HEK293T (cell line): ENCODE results near the gene LZTR1.

Experiments
- ARNT ChIP-seq: fragments of 450-650 bp; IDR thresholded peaks from 2 replicates; pipeline ENCODE4 v1.6.1; 2017; ENCODE audit warnings: mild to moderate bottlenecking
- BHLHE40 ChIP-seq: fragments of 450-650 bp; IDR thresholded peaks from 2 replicates; pipeline ENCODE4 v1.6.1; 2016; ENCODE audit warnings: mild to moderate bottlenecking, moderate library complexity, borderline replicate concordance
- ELF4 ChIP-seq: fragments of 450-650 bp; IDR thresholded peaks from 2 replicates; pipeline ENCODE4 v1.6.1; 2017; ENCODE audit warnings: antibody characterized with exemption
- FOXK2 ChIP-seq: fragments of 450-650 bp; IDR thresholded peaks from 2 replicates; pipeline ENCODE4 v1.6.1; 2016; ENCODE audit warnings: mild to moderate bottlenecking
- FOXM1 ChIP-seq: fragments of 450-650 bp; IDR thresholded peaks from 2 replicates; pipeline ENCODE4 v1.6.1; 2017; ENCODE audit warnings: mild to moderate bottlenecking, borderline replicate concordance
- HDGF ChIP-seq: fragments of 450-650 bp; IDR thresholded peaks from 2 replicates; pipeline ENCODE4 v1.6.1; 2017; ENCODE audit warnings: antibody characterized with exemption, borderline replicate concordance
- LEF1 ChIP-seq: fragments of 450-650 bp; IDR thresholded peaks from 2 replicates; pipeline ENCODE4 v1.6.1; 2017; ENCODE audit warnings: mild to moderate bottlenecking, borderline replicate concordance
- SP1 ChIP-seq: fragments of 450-650 bp; IDR thresholded peaks from 2 replicates; pipeline ENCODE4 v1.6.1; 2017
- SUZ12 ChIP-seq: fragments of 450-650 bp; IDR thresholded peaks from 2 replicates; pipeline ENCODE4 v1.6.1; 2016; ENCODE audit warnings: mild to moderate bottlenecking
- TARDBP ChIP-seq: fragments of 450-650 bp; IDR thresholded peaks from 2 replicates; pipeline ENCODE4 v1.6.1; 2016
- TF ChIP-seq, protein P1 (sequence below): fragments of 450-650 bp; IDR thresholded peaks from 2 replicates; pipeline ENCODE4 v1.6.1; 2016

GRCh38 chr22:21033895-21034294 lies 51.8 kb downstream of the LZTR1 start:
- no peak for TF ChIP-seq SUZ12
- TF ChIP-seq FOXK2: no peak
- TF ChIP-seq ARNT: no peak
- no peak for TF ChIP-seq SP1
- TF ChIP-seq BHLHE40: no peak
- TF ChIP-seq TARDBP: no peak
- TF ChIP-seq, protein P1, sequence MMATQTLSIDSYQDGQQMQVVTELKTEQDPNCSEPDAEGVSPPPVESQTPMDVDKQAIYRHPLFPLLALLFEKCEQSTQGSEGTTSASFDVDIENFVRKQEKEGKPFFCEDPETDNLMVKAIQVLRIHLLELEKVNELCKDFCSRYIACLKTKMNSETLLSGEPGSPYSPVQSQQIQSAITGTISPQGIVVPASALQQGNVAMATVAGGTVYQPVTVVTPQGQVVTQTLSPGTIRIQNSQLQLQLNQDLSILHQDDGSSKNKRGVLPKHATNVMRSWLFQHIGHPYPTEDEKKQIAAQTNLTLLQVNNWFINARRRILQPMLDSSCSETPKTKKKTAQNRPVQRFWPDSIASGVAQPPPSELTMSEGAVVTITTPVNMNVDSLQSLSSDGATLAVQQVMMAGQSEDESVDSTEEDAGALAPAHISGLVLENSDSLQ: no peak
- no peak for TF ChIP-seq ELF4
- no peak for TF ChIP-seq HDGF
- no peak for TF ChIP-seq FOXM1
- TF ChIP-seq LEF1: no peak
